Endodermal cell (in vitro differentiated cells): ENCODE data around the gene CCNH. TPM values are rescaled to one million over a fixed set of nuclear protein-coding genes. Genes with fewer than 3 reads are reported as not detected.

Source experiments
- DNase-seq: peaks from one replicate; pipeline ENCODE4 v3.0.0-alpha.2; 2017
- H3K27ac ChIP-seq: 2 replicates; pipeline ENCODE4 v1.5.1; 2013; ENCODE audit warnings: mild to moderate bottlenecking, low read depth, low read length, moderate library complexity
- H3K27me3 ChIP-seq: 2 replicates; pipeline ENCODE4 v1.6.1; 2013; ENCODE audit warnings: mild to moderate bottlenecking, low read length, moderate library complexity; ENCODE audit not compliant: insufficient read depth, control insufficient read depth, poor library complexity, severe bottlenecking
- H3K36me3 ChIP-seq: 2 replicates; pipeline ENCODE4 v1.7.0; 2013; ENCODE audit warnings: mild to moderate bottlenecking, low read length, moderate library complexity; ENCODE audit not compliant: control insufficient read depth, insufficient read depth
- H3K4me1 ChIP-seq: one replicate; pipeline ENCODE4 v1.7.0; 2013; ENCODE audit warnings: low read length; ENCODE audit not compliant: control insufficient read depth, insufficient read depth
- H3K4me3 ChIP-seq: 2 replicates; pipeline ENCODE4 v1.5.1; 2013; ENCODE audit warnings: mild to moderate bottlenecking, low read length, moderate library complexity
- H3K9ac ChIP-seq: 2 replicates; pipeline ENCODE4 v1.6.1; 2013; ENCODE audit warnings: mild to moderate bottlenecking, low read length, moderate library complexity; ENCODE audit not compliant: poor library complexity, severe bottlenecking; ENCODE audit errors: extremely low read depth
- H3K9me3 ChIP-seq: 2 replicates; pipeline ENCODE4 v1.6.1; 2013; ENCODE audit warnings: mild to moderate bottlenecking, low read length, moderate library complexity; ENCODE audit not compliant: control insufficient read depth
- H3K27ac Mint-ChIP-seq: 2 replicates; pipeline ENCODE4 v1.8.0; 2020; ENCODE audit warnings: mixed read lengths
- H3K27me3 Mint-ChIP-seq: 2 replicates; pipeline ENCODE4 v1.8.0; 2021; ENCODE audit warnings: mild to moderate bottlenecking, mixed read lengths; ENCODE audit not compliant: insufficient read depth
- H3K36me3 Mint-ChIP-seq: 2 replicates; pipeline ENCODE4 v1.8.0; 2020; ENCODE audit warnings: low read depth, mixed read lengths
- H3K4me1 Mint-ChIP-seq: 2 replicates; pipeline ENCODE4 v1.8.0; 2020; ENCODE audit warnings: mixed read lengths
- H3K4me3 Mint-ChIP-seq: 2 replicates; pipeline ENCODE4 v1.8.0; 2020; ENCODE audit warnings: mild to moderate bottlenecking, moderate library complexity, mixed read lengths
- H3K9me3 Mint-ChIP-seq: 2 replicates; pipeline ENCODE4 v1.8.0; 2020; ENCODE audit warnings: mild to moderate bottlenecking, mixed read lengths
- CTCF ChIP-seq: fragments of 200-600 bp; sonication (generic); conservative IDR thresholded peaks from 2 replicates; pipeline ENCODE4 v1.5.0; 2021; ENCODE audit warnings: antibody characterized with exemption, mild to moderate bottlenecking
- WGBS, 2 experiments: methylation state at CpG; one replicate each; pipeline versions ENCODE4 v1.1.5 to v1.1.7; 2013; ENCODE audit warnings: missing lambda C conversion rate in 2 of 2, mixed read lengths in 1 of 2; ENCODE audit not compliant: insufficient coverage in 1 of 2, insufficient read length in 1 of 2; 5-methylcytosine and 5-hydroxymethylcytosine counted together
- total RNA-seq, 2 donors: library from RNA; stranded (reverse); fragmentation: NEBNext Ultra II Directional in 1 of 2; extraction: Animal tissue kit (Norgen Biotek cat#: 25700) in 1 of 2; gene quantifications; 2 replicates in 1 of 2; 3 replicates in 1 of 2; pipeline ENCODE4 v1.2.1, GENCODE V29; 2021

Gene CCNH
- total RNA-seq, 2 donors from 2014 or later: 34.4 to 37.7 TPM

DNA sequence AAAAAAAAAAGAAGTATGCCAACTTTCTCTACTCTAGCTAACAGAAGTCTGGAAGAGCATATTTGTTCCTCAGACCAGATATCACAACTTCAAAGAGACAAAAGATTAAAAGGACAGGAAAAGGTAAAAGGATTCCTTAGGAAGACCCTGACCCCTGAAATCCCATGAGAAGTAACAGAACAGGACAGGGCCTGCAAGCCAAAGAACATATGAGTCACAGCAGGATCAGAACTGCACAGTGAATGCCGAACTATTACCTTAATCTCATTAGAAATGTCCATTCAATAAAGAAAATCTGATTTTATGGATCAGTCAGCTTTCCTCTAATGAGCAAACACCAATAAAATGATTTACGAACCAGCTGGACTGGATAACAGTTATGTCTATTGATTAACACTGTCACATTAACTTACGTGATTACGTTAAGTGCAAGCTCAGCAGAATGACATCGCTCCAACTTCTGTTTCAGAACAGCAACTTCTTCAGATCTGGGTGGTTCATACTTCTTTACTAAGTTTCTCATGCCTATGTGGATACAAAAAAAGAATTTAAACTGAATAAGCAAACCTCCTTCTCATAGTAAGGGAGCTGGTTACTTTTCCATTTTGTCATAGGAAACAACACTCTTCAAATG lies 13.6 kb downstream of the CCNH start:
- no peaks in the 10 kb centered on the region for H3K4me1 Mint-ChIP-seq
- Histone ChIP-seq H3K4me3 (no peak overlapping the region), H3K4me1 (no peaks in the 10 kb centered on the region), H3K27ac (no peak overlapping the region), H3K27me3 (no peaks in the 10 kb centered on the region), H3K9ac (no peak overlapping the region), H3K9me3 (peaks cover 12% of the 10 kb centered on the region), H3K36me3 (peaks cover 94% of the 10 kb centered on the region)
- peaks cover 75% of the 10 kb centered on the region for H3K36me3 Mint-ChIP-seq
- H3K9me3 Mint-ChIP-seq: peaks cover 6% of the 10 kb centered on the region
- no peaks in the 10 kb centered on the region for H3K27me3 Mint-ChIP-seq
- 97 to 100% methylated on average over 4 to 5 of the region's 5 CpGs for WGBS, 2 experiments
- TF ChIP-seq CTCF: no peak
- no peak overlapping the region for H3K4me3 Mint-ChIP-seq
- no peak overlapping the region for H3K27ac Mint-ChIP-seq
- no peak for DNase-seq

GRCh38 chr5:87394411-87395165 lies 18.1 kb downstream of the CCNH start:
- Histone ChIP-seq H3K27ac (no peak overlapping the region), H3K4me3 (no peak overlapping the region), H3K9me3 (no peaks in the 10 kb centered on the region), H3K9ac (no peak overlapping the region), H3K27me3 (no peaks in the 10 kb centered on the region), H3K36me3 (peaks cover 93% of the 10 kb centered on the region), H3K4me1 (no peaks in the 10 kb centered on the region)
- 86 to 98% methylated on average over 1 to 3 of the region's 3 CpGs for WGBS, 2 experiments
- Mint-ChIP-seq H3K4me3 (no peak overlapping the region), H3K27me3 (no peaks in the 10 kb centered on the region), H3K36me3 (peaks cover 76% of the 10 kb centered on the region), H3K9me3 (no peaks in the 10 kb centered on the region), H3K27ac (no peak overlapping the region), H3K4me1 (no peaks in the 10 kb centered on the region)
- DNase-seq: no peak
- no peak for TF ChIP-seq CTCF

DNA sequence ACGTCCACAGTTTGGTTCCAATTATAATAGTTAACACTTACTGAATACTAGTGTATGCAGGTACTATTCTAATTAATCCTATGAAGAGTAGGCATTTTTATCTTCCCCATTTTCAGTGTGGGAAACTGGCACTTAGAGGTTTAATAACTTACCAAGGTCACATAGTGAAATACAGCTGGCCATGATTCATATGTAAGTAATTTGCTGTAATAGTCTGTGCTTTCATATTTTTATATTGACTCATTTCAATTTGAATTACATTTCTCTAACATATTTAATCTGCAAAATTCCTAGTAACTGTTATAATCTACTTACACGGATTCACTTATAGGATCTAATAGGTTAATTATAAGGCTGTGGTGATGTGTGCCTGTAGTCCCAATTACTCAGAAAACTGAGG lies 19.4 kb downstream of the CCNH start:
- WGBS, 2 experiments: 80% methylated on average over 2 of the region's 2 CpGs; no CpG with 5 or more reads in 1 of the 2 experiments
- H3K4me3 ChIP-seq: no peak overlapping the region
- H3K27me3 Mint-ChIP-seq: no peaks in the 10 kb centered on the region
- H3K4me3 Mint-ChIP-seq: no peak overlapping the region
- no peaks in the 10 kb centered on the region for H3K9me3 ChIP-seq
- H3K36me3 ChIP-seq: peaks cover 94% of the 10 kb centered on the region
- H3K27ac ChIP-seq: no peak overlapping the region
- H3K9ac ChIP-seq: no peak overlapping the region
- H3K36me3 Mint-ChIP-seq: peaks cover 75% of the 10 kb centered on the region
- H3K9me3 Mint-ChIP-seq: no peaks in the 10 kb centered on the region
- no peak for TF ChIP-seq CTCF
- H3K27me3 ChIP-seq: no peaks in the 10 kb centered on the region
- H3K27ac Mint-ChIP-seq: no peak overlapping the region
- no peak for DNase-seq
- no peaks in the 10 kb centered on the region for H3K4me1 Mint-ChIP-seq
- H3K4me1 ChIP-seq: no peaks in the 10 kb centered on the region
